DOHH2 (cell line): ENCODE results near the gene TAS2R4.

Experiments used
- H3F3A ChIP-seq: fragments of 200-600 bp; sonication (generic), shearing (Covaris generic); 2 replicates; pipeline ENCODE4 v1.6.0; 2016; ENCODE audit warnings: antibody characterized with exemption, mild to moderate bottlenecking; ENCODE audit not compliant: control insufficient read depth, insufficient read depth
- H3K27ac ChIP-seq: fragments of 200-600 bp; sonication (generic); 2 replicates; pipeline ENCODE4 v1.5.1; 2014; ENCODE audit warnings: low read depth, mild to moderate bottlenecking, low read length, moderate library complexity
- H3K27me3 ChIP-seq: fragments of 200-600 bp; sonication (generic); 2 replicates; pipeline ENCODE4 v1.6.1; 2014; ENCODE audit warnings: mild to moderate bottlenecking, low read length, mixed read lengths; ENCODE audit not compliant: control insufficient read depth
- H3K36me3 ChIP-seq: fragments of 200-600 bp; sonication (generic); 2 replicates; pipeline ENCODE4 v1.6.1; 2014; ENCODE audit warnings: mild to moderate bottlenecking, low read length, moderate library complexity, mixed read lengths; ENCODE audit not compliant: control insufficient read depth
- H3K4me1 ChIP-seq: fragments of 200-600 bp; sonication (generic); 2 replicates; pipeline ENCODE4 v1.6.1; 2014; ENCODE audit warnings: mild to moderate bottlenecking, low read length, mixed read lengths; ENCODE audit not compliant: control insufficient read depth
- H3K4me2 ChIP-seq: fragments of 200-600 bp; sonication (generic); 2 replicates; pipeline ENCODE4 v1.6.0; 2014; ENCODE audit warnings: mild to moderate bottlenecking, low read length, moderate library complexity
- H3K4me3 ChIP-seq: fragments of 200-600 bp; sonication (generic); 2 replicates; pipeline ENCODE4 v1.5.1; 2014; ENCODE audit warnings: mild to moderate bottlenecking, low read length, mixed read lengths
- H3K79me2 ChIP-seq: fragments of 200-600 bp; sonication (generic); 2 replicates; pipeline ENCODE4 v1.6.1; 2014; ENCODE audit warnings: mild to moderate bottlenecking, low read length, mixed read lengths; ENCODE audit not compliant: control insufficient read depth
- H3K9me2 ChIP-seq: fragments of 200-600 bp; sonication (generic); replicated peaks from 2 replicates; pipeline ENCODE4 v1.6.1; 2014; ENCODE audit warnings: mild to moderate bottlenecking, low read length, mixed read lengths; ENCODE audit not compliant: control insufficient read depth
- H3K9me3 ChIP-seq: fragments of 200-600 bp; sonication (generic); 2 replicates; pipeline ENCODE4 v1.6.1; 2014; ENCODE audit warnings: antibody characterized with exemption, low read length, mixed read lengths; ENCODE audit not compliant: control insufficient read depth, insufficient read depth
- H4K20me1 ChIP-seq: fragments of 200-600 bp; sonication (generic); 2 replicates; pipeline ENCODE4 v1.6.0; 2014; ENCODE audit warnings: low read depth, mild to moderate bottlenecking, antibody characterized with exemption, low read length, moderate library complexity; ENCODE audit not compliant: control insufficient read depth, insufficient read depth
- EZH2phosphoT487 ChIP-seq: fragments of 200-600 bp; sonication (generic); IDR thresholded peaks from 2 replicates; pipeline ENCODE4 v1.6.1; 2017; ENCODE audit warnings: borderline replicate concordance, mild to moderate bottlenecking, antibody characterized with exemption, low read length, moderate library complexity, mixed read lengths
- TF ChIP-seq, protein P1 (sequence below): fragments of 200-600 bp; sonication (generic); IDR thresholded peaks from one replicate; pipeline ENCODE4 v1.5.1; 2014; ENCODE audit warnings: antibody characterized with exemption, mild to moderate bottlenecking, low read depth, low read length; ENCODE audit not compliant: poor library complexity, severe bottlenecking

Gene TAS2R4

DNA sequence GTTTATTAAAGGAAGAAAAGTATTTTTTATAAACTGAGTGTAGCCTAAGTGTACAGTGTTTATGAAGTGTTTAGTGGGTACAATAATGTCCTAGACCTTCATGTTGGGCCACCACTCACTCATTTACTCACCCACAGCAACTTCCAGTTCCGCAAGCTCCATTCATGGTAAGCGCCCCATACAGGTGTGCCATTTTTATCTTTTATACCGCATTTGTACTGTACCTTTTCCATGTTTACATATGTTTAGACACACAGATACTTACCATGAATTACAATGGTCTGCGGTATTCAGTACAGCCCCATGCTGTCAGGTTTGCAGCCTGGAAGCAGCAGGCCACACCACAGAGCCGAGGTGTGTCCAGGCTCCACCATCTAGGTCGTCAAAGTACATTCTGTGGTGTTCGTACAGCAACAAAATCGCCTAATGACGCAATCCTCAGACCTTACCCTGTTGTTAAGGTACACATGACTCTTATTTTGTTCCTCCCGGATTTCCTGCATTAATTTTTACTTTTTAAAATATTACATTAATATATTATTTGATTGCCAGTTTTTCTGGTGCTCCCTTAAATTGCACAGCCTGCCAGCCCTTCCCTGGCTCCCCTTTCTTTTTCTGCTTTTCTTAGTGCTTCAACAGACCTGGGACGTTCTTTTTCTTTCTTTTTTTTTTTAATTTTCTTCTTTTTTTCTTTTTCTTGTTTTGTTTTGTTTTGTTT, 39.2 kb upstream of the TAS2R4 start:
- Histone ChIP-seq H3K4me3 (peak overlapping the region; percentile 86), H3F3A (peaks cover 3% of the 10 kb centered on the region; the same call in 1 of the 2 replicates), H3K27ac (peak overlapping the region; percentile 67), H3K4me2 (peak overlapping the region; percentile 77), H3K9me2 (no peaks in the 10 kb centered on the region), H3K9me3 (no peaks in the 10 kb centered on the region), H3K36me3 (peaks cover 40% of the 10 kb centered on the region), H3K79me2 (peaks cover 43% of the 10 kb centered on the region), H3K27me3 (no peaks in the 10 kb centered on the region), H3K4me1 (peaks cover 25% of the 10 kb centered on the region), H4K20me1 (no peaks in the 10 kb centered on the region)
- TF ChIP-seq, protein P1, sequence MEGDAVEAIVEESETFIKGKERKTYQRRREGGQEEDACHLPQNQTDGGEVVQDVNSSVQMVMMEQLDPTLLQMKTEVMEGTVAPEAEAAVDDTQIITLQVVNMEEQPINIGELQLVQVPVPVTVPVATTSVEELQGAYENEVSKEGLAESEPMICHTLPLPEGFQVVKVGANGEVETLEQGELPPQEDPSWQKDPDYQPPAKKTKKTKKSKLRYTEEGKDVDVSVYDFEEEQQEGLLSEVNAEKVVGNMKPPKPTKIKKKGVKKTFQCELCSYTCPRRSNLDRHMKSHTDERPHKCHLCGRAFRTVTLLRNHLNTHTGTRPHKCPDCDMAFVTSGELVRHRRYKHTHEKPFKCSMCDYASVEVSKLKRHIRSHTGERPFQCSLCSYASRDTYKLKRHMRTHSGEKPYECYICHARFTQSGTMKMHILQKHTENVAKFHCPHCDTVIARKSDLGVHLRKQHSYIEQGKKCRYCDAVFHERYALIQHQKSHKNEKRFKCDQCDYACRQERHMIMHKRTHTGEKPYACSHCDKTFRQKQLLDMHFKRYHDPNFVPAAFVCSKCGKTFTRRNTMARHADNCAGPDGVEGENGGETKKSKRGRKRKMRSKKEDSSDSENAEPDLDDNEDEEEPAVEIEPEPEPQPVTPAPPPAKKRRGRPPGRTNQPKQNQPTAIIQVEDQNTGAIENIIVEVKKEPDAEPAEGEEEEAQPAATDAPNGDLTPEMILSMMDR = no peak
- no peak for TF ChIP-seq EZH2phosphoT487

DNA sequence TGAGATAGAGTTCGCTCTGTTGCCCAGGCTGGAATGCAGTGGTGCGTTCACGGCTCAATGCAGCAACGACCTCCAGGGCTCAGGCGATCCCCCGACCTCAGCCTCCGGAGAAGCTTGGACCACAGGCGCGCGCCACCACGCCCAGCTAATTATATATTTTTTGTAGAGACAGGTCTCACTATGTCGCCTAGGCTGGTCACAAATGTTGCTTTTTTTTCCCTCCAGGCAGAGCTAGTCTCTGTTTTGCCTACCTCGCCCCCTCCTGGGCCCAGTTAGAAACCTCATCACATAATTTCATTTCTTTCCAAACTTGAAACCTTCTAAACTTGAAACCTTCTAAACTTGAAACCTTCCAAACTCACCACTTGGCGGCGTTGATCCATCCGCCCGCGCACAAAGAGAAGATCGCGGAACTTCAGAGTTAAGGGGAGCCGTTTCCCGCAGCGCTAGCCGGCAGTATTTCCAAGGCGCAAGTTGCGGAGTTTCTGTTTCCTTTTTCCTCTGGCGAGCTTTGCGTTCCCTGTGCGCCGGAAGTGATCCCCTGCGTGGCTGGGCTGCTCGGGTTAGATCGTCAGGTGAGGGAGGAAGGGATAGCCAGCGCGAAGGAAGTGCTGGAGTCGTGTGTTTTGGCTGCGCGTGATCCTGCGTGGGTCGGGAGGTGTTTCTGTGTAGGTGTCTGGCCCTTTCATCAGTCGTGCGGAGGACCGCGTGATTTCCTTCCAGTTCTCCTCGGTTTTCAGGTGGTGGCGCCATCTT, 38.5 kb upstream of the TAS2R4 start, which contains the start of gene SSBP1:
TSS of gene SSBP1 (plus strand) at position 523 of the 756 bp plus-strand sequence. CDS start 809 bp downstream, outside the sequence.
- peak within 1 kb of the TSS; percentile 86 for H3K4me3 ChIP-seq
- no peaks in the 10 kb centered on the region for H3K9me3 ChIP-seq
- H4K20me1 ChIP-seq = no peaks in the 10 kb centered on the region
- no peak for TF ChIP-seq EZH2phosphoT487
- TF ChIP-seq, protein P1 = peak; percentile 96
- peaks cover 47% of the 10 kb centered on the region for H3K79me2 ChIP-seq
- no peaks in the 10 kb centered on the region for H3K27me3 ChIP-seq
- peaks cover 3% of the 10 kb centered on the region; the same call in 1 of the 2 replicates for H3F3A ChIP-seq
- peak within 1 kb of the TSS; percentile 78 for H3K4me2 ChIP-seq
- H3K4me1 ChIP-seq = peaks cover 25% of the 10 kb centered on the region
- H3K9me2 ChIP-seq = no peaks in the 10 kb centered on the region
- H3K36me3 ChIP-seq = peaks cover 48% of the 10 kb centered on the region
- H3K27ac ChIP-seq = peak within 1 kb of the TSS; percentile 67

DNA sequence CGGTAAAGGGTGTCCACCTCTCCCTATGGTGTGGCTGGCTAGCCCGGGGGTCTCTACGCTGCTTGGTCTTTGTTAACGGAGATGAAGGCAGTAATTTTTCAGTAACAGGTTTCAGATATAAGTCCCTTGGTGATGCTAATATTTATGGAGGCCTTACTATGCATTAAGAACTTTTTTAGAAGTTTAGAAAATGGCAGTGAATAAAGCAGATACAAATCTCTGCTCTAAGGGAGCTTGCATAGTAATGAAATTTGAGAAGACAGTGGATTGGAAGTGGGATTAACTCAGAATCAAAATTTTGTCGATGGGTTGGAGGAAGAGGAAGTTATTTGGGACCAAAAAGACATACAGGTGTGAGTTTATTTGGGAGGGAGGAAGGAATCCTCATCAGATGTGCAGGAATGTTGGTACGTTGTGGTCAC, 37.9 kb upstream of the TAS2R4 start:
- Histone ChIP-seq H3K36me3 (peaks cover 53% of the 10 kb centered on the region), H3K27me3 (no peaks in the 10 kb centered on the region), H3K27ac (peak overlapping the region; percentile 67), H3K9me3 (no peaks in the 10 kb centered on the region), H4K20me1 (no peaks in the 10 kb centered on the region), H3K9me2 (no peaks in the 10 kb centered on the region), H3F3A (peaks cover 3% of the 10 kb centered on the region; the same call in 1 of the 2 replicates), H3K4me3 (peak overlapping the region; percentile 86), H3K79me2 (peaks cover 50% of the 10 kb centered on the region), H3K4me1 (peaks cover 25% of the 10 kb centered on the region), H3K4me2 (peak overlapping the region; percentile 78)
- TF ChIP-seq, protein P1 = no peak
- no peak for TF ChIP-seq EZH2phosphoT487
